ENCODE data around the gene SLC24A3.

GRCh38 chr20:19460386-19460785 lies 247.9 kb downstream of the SLC24A3 start:
- no peak for TF ChIP-seq FOXA1 (IDR thresholded peaks at IDR 0.05)
- TF ChIP-seq SUZ12 (IDR thresholded peaks at IDR 0.05), result no peak
- no peak for TF ChIP-seq TARDBP (IDR thresholded peaks at IDR 0.05)
- no peak for TF ChIP-seq BHLHE40 (IDR thresholded peaks at IDR 0.05; ENCODE audit: borderline replicate concordance)
- no peak for TF ChIP-seq LEF1 (IDR thresholded peaks at IDR 0.05; ENCODE audit: borderline replicate concordance)
- no peak for TF ChIP-seq SP1 (IDR thresholded peaks at IDR 0.05)
- no peak for TF ChIP-seq FOXM1 (IDR thresholded peaks at IDR 0.05; ENCODE audit: borderline replicate concordance)
- TF ChIP-seq FOXK2 (IDR thresholded peaks at IDR 0.05), result no peak
- TF ChIP-seq L3MBTL2 (conservative IDR thresholded peaks at IDR 0.05), result no peak
- TF ChIP-seq ELF4 (IDR thresholded peaks at IDR 0.05), result no peak
- TF ChIP-seq PKNOX1 (IDR thresholded peaks at IDR 0.05), result no peak
